ENCODE measurements around the gene SOX5. TPM values are rescaled to one million over a fixed set of nuclear protein-coding genes. Genes with fewer than 3 reads are reported as not detected.

SOX5 gene
- polyA plus RNA-seq, 12 donors = 1.7 to 5.9 (median 2.5) TPM; not detected in 1

- no peak for DNase-seq
These were observed 465.2 kb downstream of the SOX5 start for GRCh38 chr12:23484238-23484637.

GRCh38 chr12:23482571-23482970 is 466.9 kb downstream of the SOX5 start:
- DNase-seq = no peak
